GM21717 (cell line): ENCODE results near the gene C2orf76.
"Not testable (repeated sequence)": the region's sequence is repeated elsewhere in the genome, so short reads cannot be mapped to it uniquely, and the experiment has no call there.

Experiments used
- ATAC-seq: cut with Tn5 transposase; IDR thresholded peaks from one replicate; pipeline ENCODE4 v1.9.1; 2021; ENCODE audit warnings: mild to moderate bottlenecking, moderate library complexity; ENCODE audit not compliant: unreplicated experiment

The C2orf76 gene

DNA sequence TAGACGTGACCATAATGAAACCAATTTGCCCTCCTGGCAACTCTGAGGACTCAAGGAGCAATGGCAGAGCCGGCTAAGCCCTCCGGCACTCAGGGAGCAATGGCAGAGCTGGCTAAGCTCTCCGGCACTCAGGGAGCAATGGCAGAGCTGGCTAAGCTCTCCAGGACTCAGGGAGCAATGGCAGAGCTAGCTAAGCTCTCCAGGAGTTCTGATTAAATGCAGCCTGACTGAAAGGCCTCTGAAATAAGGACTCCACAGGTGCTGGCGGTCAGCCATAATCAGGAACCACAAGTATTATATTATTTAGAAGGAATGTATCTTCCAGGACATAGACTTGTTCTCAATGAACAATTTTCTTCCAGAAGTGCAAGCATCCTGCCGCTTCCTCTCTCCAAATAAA, 65.2 kb downstream of the C2orf76 start:
- no peak for ATAC-seq

DNA sequence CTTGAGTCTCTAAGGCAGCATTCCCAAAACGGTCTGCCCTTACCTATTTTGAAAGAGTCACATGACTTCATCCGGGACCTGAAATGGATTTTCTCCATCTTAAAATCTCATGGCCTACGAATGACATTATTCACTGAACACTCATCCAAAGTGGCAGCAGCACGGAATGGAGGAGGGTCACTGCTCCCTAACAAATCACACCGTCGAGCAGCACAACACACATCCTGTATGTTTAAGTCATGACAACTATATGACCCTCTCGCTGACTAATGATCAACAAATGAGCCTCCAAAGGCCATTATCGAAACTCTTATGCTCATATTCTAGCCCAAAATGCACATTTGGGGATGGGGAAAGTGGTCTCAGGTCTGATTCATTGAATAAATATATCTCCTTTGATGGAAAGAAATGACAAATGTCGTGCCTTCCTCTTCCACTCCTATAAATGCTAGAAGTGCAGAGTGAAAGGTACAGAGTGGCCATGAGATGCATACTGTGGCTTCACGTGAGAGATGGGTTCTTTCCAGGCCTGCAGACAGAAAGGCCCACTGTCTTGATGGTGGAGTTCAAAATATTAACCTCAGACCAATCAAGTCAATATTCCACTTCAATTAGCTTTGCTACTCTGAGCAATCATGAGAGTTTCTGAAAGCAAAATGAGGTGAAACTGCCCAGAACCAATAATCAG, 70.8 kb downstream of the C2orf76 start:
- no peak for ATAC-seq

DNA sequence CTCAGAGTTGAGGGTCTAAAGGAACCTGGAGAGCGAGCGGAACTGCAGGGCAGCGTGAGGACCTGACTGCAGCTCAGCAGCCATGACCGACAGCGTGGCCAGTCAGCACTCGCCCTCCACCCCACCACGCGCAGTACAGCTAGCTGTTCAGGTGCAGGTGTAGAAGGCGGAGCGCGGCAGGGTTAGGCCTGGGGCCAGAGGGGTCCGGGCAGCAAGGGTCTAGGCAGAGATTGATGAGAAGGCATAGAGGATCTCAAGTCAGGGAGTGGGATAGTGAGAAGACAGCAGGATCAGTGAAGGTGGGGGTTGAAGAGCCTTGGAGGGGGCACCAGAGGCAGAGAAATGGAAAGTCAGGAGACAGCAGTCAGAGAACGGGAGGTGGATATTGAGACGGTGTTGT, 72.0 kb downstream of the C2orf76 start:
- ATAC-seq = no peak

DNA sequence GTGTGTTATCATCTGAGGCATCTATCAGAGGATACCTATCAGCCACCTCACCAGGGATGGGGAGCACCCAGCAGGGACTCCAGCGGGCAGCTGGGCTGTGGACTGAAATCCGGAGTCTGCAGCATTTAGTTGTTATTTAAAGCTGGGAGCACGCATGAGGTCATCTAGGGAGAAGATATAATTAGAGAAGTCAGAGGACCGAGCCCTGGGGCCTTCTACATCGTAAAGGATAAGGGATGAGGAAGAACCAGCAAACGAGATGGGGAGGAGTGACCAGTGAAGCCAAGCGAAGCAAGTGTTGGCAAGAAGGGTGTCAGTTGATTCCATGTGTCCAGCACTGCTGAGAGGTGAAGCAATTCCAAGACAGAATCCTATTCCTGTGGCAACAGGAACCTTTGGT, 72.7 kb downstream of the C2orf76 start:
- no peak for ATAC-seq

DNA sequence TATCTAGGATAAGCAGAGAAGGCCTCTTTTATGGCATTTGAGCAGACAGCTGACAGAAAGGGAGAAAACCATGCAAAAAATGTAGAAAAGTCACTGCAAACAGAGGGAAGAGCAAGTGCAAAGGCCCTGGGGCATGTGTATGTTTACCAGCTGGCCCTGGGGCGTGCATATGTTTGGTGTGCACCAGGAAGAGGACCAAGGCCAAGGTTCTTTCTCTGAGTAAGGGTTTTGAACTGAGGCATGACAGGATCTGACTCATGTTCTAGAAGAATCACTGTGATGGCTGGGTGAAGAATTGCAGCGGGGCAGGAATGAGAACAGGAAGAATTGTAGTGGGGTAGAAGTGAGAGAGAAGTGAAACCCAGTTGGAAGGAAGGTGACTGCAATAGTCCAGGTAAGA, 73.4 kb downstream of the C2orf76 start:
- ATAC-seq = no peak

DNA sequence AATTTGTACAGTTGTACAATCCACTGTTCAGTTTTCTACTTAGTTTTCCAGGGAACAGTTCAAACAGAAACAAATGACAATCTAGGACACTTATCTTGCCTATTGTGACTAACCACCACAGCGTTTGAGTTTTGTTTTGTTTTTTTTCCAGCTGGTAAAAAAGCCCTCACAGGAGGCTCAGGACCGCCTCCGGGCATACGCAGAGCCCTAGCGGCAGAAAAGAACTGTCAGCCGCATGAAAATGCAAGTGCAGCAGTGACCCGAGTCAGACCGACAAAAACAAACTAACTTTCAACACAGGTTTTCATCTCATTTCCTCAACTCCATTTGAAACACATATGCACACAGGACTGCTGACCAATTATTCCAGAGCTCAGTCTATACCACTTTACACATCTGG, 74.4 kb downstream of the C2orf76 start:
- no peak for ATAC-seq

GRCh38 chr2:119291588-119292167, 75.0 kb downstream of the C2orf76 start:
- no peak for ATAC-seq

DNA sequence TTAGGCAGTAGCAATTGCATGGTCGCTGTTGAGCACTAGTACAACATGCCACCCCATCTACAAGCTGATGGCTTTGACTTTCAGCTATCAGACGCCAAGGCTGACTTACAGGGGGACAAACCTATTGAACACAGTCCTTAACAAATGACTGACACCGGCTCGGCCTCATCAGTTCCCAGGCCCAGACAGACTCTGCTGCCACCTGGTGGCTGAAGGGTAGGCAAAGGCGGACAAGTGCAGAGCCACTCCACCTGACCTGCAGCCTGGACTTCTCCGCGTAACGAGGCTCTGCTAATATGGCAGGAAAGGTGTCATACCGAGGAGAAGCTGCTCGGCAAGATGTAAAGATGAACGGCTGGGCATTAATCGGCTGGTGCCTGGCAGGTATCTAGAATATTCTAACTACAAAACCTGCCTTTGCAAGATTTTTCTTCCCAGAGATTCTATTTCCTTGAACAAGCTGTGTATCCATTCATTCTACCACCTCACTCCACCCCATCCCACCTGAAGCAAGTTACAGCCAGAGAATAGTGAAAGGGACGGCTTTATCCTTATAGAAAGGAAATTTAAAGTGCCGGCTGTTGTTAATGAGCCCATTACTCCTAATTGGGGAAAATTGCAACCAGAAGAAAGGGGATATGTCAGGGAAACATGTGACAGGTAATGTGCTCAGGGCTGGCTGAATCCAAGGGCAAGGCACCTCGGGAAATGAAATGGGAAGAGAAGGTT, 75.6 kb downstream of the C2orf76 start:
- peak; percentile 80 for ATAC-seq

DNA sequence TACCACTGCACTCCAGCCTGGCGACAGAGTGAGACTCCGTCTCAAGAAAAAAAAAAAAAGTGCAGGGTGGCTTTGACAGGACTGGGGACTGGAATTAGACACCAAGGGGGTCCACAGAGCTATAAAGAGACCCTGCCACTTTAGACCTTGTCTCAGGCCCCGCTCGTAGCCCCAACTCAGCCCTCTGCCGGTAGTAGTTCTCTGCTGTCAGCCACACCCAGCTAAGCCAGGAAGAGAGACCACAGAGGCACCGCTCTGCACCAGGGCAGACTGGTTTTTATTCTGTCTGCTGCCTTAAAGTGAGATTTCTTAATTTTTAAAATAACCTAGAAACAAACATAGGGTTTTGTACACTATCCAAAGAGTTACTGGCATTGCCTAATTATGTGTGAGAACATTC, 77.0 kb downstream of the C2orf76 start:
- no peak for ATAC-seq

- no peak for ATAC-seq
Observed at GRCh38 chr2:119289093-119289492, 77.5 kb downstream of the C2orf76 start.

- ATAC-seq = no peak
Observed at GRCh38 chr2:119288576-119288975, 78.1 kb downstream of the C2orf76 start.

DNA sequence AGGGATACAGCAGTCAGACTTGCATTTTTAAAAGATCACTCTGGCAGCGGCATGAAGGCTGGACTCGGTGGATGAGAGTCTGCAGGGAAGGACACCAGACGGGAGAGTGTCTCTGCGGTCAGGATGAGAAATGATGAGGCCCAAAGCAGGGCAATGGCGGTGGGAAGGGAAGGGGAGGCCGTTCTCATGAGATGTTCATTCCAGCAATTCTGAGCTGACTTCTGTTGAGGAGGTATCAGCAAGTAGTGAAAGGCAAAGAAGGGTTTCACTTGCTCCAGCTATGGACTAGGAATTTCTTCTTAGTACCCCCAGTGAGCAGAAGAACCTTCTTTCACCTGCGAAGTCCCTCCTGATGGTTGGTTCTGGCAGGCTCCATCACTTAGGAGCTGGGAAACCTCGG, 80.0 kb downstream of the C2orf76 start:
- ATAC-seq = no peak

DNA sequence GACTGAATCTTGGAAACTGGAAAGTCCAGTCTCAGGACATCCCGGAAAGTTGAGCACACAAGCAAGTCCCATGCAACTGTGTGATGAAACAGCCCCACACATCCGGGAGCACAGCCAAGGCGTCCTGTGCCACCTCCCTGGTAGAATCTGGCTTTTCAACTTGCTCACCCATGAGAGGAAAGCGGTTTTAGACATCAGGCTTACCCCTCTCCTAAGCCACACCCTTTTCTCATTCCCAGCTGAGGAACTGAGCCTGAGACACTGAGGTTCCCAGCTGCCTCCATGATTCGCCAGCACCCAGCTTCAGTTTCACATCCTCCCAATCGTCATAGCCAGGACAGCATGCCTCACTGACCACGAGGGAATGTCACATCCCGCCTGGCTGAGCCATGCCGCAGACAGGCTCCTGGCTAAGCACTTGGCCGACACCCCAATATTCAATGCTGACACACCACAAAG, 82.7 kb downstream of the C2orf76 start:
- no peak for ATAC-seq

DNA sequence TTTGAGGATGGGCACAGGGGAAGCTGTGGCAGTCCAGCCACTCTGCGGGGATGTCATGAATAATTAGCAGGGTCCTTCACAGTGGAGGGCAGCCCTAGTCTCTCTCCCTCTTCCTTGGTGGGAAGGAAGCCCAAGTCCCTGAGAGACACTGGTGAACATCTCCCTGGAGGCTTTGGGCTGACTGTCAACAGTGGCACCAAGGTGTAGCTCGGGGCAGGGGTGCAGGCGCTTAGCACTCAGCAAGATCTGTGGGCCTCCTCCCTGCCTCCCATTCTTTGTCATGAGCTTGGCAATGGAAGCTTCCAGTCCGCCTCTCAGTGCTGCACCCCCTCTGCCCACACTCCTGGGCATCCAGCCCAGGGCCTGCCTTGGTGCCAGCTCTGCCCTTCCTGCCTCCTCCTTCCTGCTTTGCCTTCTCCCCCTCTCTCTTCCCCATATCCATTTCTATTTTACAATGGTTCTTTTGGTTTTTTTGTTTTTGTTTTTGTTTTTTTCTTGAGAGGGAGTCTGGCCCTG, 83.6 kb downstream of the C2orf76 start:
- ATAC-seq = no peak

DNA sequence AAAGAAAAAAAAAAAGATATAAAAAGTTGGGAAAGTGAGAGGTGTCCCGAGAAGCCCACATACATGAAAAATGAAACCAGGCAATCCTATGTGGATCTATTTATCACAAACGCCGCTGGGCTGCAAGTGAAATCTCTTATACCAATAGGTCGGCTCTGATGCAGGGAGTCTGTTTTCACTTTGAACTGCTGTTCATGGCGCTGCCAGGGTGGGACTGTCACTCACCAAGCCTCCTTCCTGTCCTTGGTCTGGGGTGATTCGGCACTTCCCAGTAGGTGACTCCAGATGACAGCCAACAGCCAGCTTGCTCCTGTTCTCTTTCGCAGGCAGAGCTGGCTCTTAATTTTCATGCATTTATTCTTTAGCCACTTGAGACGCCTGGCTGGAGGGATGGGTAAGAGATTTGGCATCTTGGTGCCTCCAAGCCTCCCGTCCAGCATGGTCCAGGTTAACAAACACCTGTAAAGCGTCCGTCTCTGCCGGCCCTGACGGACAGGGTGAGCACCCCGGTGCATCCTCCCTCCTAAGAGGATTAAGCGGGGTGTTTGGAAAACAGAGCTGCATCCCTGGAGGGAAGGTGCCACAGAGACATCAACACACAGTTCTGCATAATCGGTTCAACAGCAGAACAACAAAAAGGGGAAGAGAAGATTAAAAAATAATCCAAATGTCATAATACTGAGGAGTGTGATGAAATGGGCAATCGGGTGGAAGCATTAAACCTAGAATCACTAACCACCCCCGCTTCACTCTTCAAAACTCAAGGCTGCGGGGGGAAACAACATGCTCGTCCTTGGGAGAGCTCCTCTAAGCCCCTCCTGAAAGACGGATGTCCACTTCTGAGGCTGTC, 84.3 kb downstream of the C2orf76 start:
- ATAC-seq = no peak

DNA sequence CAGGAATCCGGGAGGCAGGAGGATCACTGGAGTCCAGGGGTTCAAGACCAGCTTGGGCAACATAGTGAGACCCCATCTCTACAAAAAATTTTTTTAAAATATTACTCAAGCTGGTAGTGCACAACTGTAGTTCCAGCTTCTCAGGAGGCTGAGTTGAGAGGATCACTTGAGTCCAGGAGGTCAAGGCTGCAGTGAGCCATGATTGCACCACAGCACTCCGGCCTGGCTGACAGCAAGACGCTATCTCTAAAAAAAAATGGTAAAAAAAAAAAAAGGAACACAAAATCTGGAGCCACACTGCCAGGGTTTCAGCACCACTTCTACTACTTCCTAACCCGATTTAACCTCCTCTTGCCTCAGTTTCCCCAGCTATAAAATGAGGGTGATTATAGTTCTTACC, 86.0 kb downstream of the C2orf76 start:
- no peak for ATAC-seq

- no peak for ATAC-seq
Observed at GRCh38 chr2:119279666-119280065, 87.0 kb downstream of the C2orf76 start.

DNA sequence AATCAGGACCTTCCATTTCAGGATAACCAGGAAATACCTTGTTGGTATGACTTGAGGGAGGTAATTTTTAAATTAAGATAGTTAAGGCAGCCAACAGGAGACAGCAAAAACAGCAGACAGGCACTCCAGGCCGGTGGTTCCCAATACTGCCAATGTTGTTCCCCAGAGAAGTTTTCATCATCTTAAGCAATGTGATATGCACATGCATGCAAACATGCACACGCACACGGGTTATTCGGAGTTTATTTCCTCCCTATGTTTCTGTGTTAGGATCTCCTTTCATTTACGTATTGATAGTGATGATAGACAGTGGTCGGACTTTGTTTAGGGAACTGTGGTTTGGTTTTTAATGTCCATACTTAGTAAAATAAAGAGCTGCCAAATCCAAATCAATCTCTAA, 87.7 kb downstream of the C2orf76 start:
- no peak for ATAC-seq

DNA sequence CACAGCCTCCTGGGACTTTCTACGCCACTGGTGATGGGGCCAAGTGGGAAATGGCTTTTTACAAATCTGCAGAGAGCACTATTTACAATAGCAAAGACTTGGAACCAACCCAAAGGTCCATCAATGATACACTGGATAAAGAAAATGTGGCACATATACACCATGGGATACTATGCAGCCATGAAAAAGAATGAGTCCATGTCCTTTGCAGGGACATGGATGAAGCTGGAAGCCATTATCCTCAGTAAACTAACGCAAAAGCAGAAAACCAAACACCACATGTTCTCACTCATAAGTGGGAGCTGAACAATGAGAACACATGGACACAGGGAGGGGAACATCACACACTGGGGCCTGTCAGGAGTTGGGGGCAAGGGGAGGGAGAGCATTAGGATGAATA, 88.2 kb downstream of the C2orf76 start:
- not testable (repeated sequence) for ATAC-seq

DNA sequence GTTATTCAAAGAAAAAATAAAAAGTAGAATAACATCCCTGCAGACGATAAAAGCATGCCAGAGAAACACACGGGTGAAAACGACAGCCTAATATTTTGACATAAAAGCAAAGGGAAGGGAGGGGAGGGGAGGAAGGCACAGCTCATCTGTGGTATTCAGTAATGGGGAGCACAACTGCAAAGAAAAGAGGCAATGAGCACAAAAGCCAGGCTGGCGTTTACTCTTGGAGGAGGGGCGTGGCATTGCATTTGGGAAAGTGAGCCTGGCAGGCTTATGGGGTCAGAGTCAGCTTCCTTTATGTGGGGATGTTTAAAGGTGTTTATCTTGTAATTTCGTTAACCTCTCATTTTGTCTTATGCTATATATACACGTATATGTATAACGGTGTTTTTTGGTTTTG, 89.8 kb downstream of the C2orf76 start:
- no peak for ATAC-seq

- ATAC-seq = no peak
Observed at GRCh38 chr2:119267604-119268003, 99.0 kb downstream of the C2orf76 start.
